HepG2 (cell line): ENCODE results near the gene CACHD1. TPM values are rescaled to one million over a fixed set of nuclear protein-coding genes. Genes with fewer than 3 reads are reported as not detected.

Source experiments
- ATAC-seq: fragments of 200-7000 bp; cut with Tn5 transposase; 3 replicates; pipeline ENCODE4 v1.9.1; 2020; ENCODE audit warnings: mild to moderate bottlenecking, moderate library complexity
- BruUV-seq: library from RNA; stranded (reverse); fragments of 400-500 nt; replicated peaks from 2 replicates; lab custom pipeline; 2021; lab: Mats Ljungman, UMichigan
- CTCF ChIA-PET: fragments of 300-600 bp; formaldehyde crosslinking; extraction: SDS; loops from one replicate; lab custom pipeline; 2021; ENCODE audit warnings: low total read pairs, inconsistent platforms, low intra/inter-chr PET ratio; lab: Yijun Ruan, JAX
- POLR2A ChIA-PET: fragments of 350-600 bp; sonication (Branson Sonifier 250); formaldehyde crosslinking; loops from one replicate; lab custom pipeline; 2020; ENCODE audit warnings: antibody characterized with exemption, inconsistent platforms; lab: Yijun Ruan, JAX
- DNase-seq: peaks from one replicate; pipeline ENCODE4 v3.0.0-alpha.2; 2015; ENCODE audit warnings: low spot score
- FAIRE-seq: peaks from 3 replicates; lab custom pipeline; 2011; peaks lifted over from hg19 to GRCh38; lab: Jason Lieb, UNC
- H2AFZ ChIP-seq: one replicate; pipeline ENCODE4 v1.6.1; 2011; ENCODE audit warnings: low read length, inconsistent platforms
- H3K27ac ChIP-seq: fragments of 300-600 bp; 3 replicates; pipeline ENCODE4 v1.8.0; 2011; ENCODE audit warnings: mixed run types, mild to moderate bottlenecking, mixed read lengths, low read length, inconsistent platforms; ENCODE audit not compliant: insufficient read depth; ENCODE audit errors: extremely low read length
- H3K27me3 ChIP-seq, 2 experiments: fragments of 200-600 bp in 1 of 2; 2 replicates in 1 of 2; 3 replicates in 1 of 2; pipeline versions ENCODE4 v1.6.0 to v1.8.0; 2011; ENCODE audit warnings: low read length in 2 of 2, mild to moderate bottlenecking in 2 of 2, moderate library complexity in 2 of 2, inconsistent platforms in 1 of 2; ENCODE audit not compliant: insufficient read depth in 2 of 2, control insufficient read depth in 1 of 2
- H3K36me3 ChIP-seq, 2 experiments: fragments of 200-600 bp in 1 of 2; replicated peaks in 1 of 2; 2 replicates in 1 of 2; 3 replicates in 1 of 2; pipeline versions ENCODE4 v1.5.1 to v1.8.0; 2011; ENCODE audit warnings: low read length in 2 of 2, inconsistent platforms in 1 of 2; ENCODE audit not compliant: insufficient read depth in 2 of 2, control insufficient read depth in 1 of 2
- H3K4me1 ChIP-seq: 2 replicates; pipeline ENCODE4 v1.5.1; 2012; ENCODE audit warnings: low read length, inconsistent platforms; ENCODE audit not compliant: insufficient read depth
- H3K4me2 ChIP-seq: 2 replicates; pipeline ENCODE4 v1.6.0; 2011; ENCODE audit warnings: low read depth, low read length, inconsistent platforms
- H3K4me3 ChIP-seq, 3 experiments: fragments of 200-600 bp in 1 of 3; sonication (generic), shearing (Covaris generic) in 1 of 3; replicated peaks in 1 of 3; 2 replicates each; pipeline ENCODE4 v1.5.1; 2011 to 2016; ENCODE audit warnings: low read length in 3 of 3, inconsistent platforms in 2 of 3, low read depth in 2 of 3, mild to moderate bottlenecking in 2 of 3, control low read depth in 1 of 3, mixed read lengths in 1 of 3; ENCODE audit not compliant: insufficient read depth in 1 of 3
- H3K79me2 ChIP-seq: one replicate; pipeline ENCODE4 v1.6.1; 2011; ENCODE audit warnings: low read length, inconsistent platforms; ENCODE audit not compliant: insufficient read depth
- H3K9ac ChIP-seq: 2 replicates; pipeline ENCODE4 v1.6.0; 2011; ENCODE audit warnings: mild to moderate bottlenecking, low read depth, low read length, inconsistent platforms; ENCODE audit not compliant: insufficient read depth
- H3K9me3 ChIP-seq: 2 replicates; pipeline ENCODE4 v1.5.1; 2012; ENCODE audit warnings: mild to moderate bottlenecking, low read length
- H4K20me1 ChIP-seq: 2 replicates; pipeline ENCODE4 v1.6.0; 2011; ENCODE audit warnings: inconsistent platforms, mild to moderate bottlenecking, low read length, moderate library complexity; ENCODE audit not compliant: insufficient read depth
- BRD4 ChIP-seq: sonication (generic); formaldehyde crosslinking; IDR thresholded peaks from 2 replicates; pipeline ENCODE4 v1.4.0; 2020; ENCODE audit warnings: missing genetic modification reagents
- CEBPB ChIP-seq: IDR thresholded peaks from 2 replicates; pipeline ENCODE4 v1.6.1; 2011; ENCODE audit warnings: low read depth, low read length, improper control_type of control experiment, borderline replicate concordance
- CENPX ChIP-seq: sonication (generic); formaldehyde crosslinking; IDR thresholded peaks from 2 replicates; pipeline ENCODE4 v1.9.0; 2021; ENCODE audit warnings: mild to moderate bottlenecking, missing genetic modification reagents, moderate library complexity
- GRHL1 ChIP-seq: sonication (generic); formaldehyde crosslinking; conservative IDR thresholded peaks from 2 replicates; pipeline ENCODE4 v1.8.0; 2022; ENCODE audit warnings: missing genetic modification reagents
- KLF13 ChIP-seq: sonication (generic); formaldehyde crosslinking; IDR thresholded peaks from 2 replicates; pipeline ENCODE4 v1.4.0; 2020; ENCODE audit warnings: mild to moderate bottlenecking, missing genetic modification reagents
- REPIN1 ChIP-seq: sonication (generic); formaldehyde crosslinking; IDR thresholded peaks from 2 replicates; pipeline ENCODE4 v1.8.0; 2022; ENCODE audit warnings: missing genetic modification reagents, low read depth, mild to moderate bottlenecking, borderline replicate concordance
- SIN3B ChIP-seq: fragments of 150-350 bp; IDR thresholded peaks from 2 replicates; pipeline ENCODE4 v1.6.1; 2014; ENCODE audit warnings: low read length
- SOX13 ChIP-seq, 3 experiments: fragments of 450-650 bp in 1 of 3; sonication (generic) in 1 of 3; formaldehyde crosslinking in 1 of 3; IDR thresholded peaks in 2 of 3; conservative IDR thresholded peaks in 1 of 3; 2 replicates each; pipeline versions ENCODE4 v1.5.0 to v1.6.1; 2016 to 2020; ENCODE audit warnings: antibody characterized with exemption in 1 of 3, mild to moderate bottlenecking in 1 of 3, missing compliant biosample characterization in 1 of 3, missing genetic modification reagents in 1 of 3, moderate library complexity in 1 of 3
- ZNF326 ChIP-seq: sonication (generic); formaldehyde crosslinking; IDR thresholded peaks from 2 replicates; pipeline ENCODE4 v1.4.0; 2020; ENCODE audit warnings: missing genetic modification reagents, borderline replicate concordance
- ZNF557 ChIP-seq: sonication (generic); formaldehyde crosslinking; IDR thresholded peaks from 2 replicates; pipeline ENCODE4 v1.4.0; 2020; ENCODE audit warnings: missing genetic modification reagents
- ZNF572 ChIP-seq: sonication (generic); formaldehyde crosslinking; IDR thresholded peaks from 2 replicates; pipeline ENCODE4 v1.5.1; 2020; ENCODE audit warnings: mild to moderate bottlenecking, missing genetic modification reagents
- ZNF652 ChIP-seq: IDR thresholded peaks from 2 replicates; pipeline ENCODE4 v1.6.1; 2016; ENCODE audit warnings: low read depth, borderline replicate concordance
- ZNF720 ChIP-seq: sonication (generic); formaldehyde crosslinking; IDR thresholded peaks from 2 replicates; pipeline ENCODE4 v1.4.0; 2020; ENCODE audit warnings: missing genetic modification reagents
- ZNF777 ChIP-seq: sonication (generic); formaldehyde crosslinking; IDR thresholded peaks from 2 replicates; pipeline ENCODE4 v1.4.0; 2020; ENCODE audit warnings: missing genetic modification reagents
- WGBS: methylation state at CpG from one replicate; pipeline ENCODE4 v1.1.6; 2017; ENCODE audit warnings: low lambda C conversion rate; 5-methylcytosine and 5-hydroxymethylcytosine counted together
- in situ Hi-C: cut with HindIII; loops from 2 replicates; pipeline ENCODE4 v1.10.0; 2017; ENCODE audit warnings: low pct_unique_long_range_greater_than_20kb; ENCODE audit not compliant: extremely low pct_ligation_motif_present
- intact Hi-C: fragments of 100-400 bp; cut with micrococcal nuclease; formaldehyde crosslinking; loops from one replicate; pipeline ENCODE4 v1.10.0; 2022; ENCODE audit not compliant: unreplicated experiment
- polyA plus RNA-seq, 8 experiments: library from polyadenylated mRNA; depleted of rRNA in 3 of 8; stranded (reverse) in 7 of 8; unstranded in 1 of 8; fragments of >200 nt; fragmentation: Illumina TruSeq in 4 of 8; extraction: Trizol in 4 of 8; gene quantifications; 2 replicates each; pipeline versions ENCODE4 v1.2.1 to v1.2.3, GENCODE V29; 2011 to 2016; ENCODE audit warnings: low read depth in 4 of 8, missing spikeins in 1 of 8, mixed read lengths in 1 of 8; ENCODE audit not compliant: insufficient read depth in 1 of 8
- total RNA-seq, 5 experiments: library from RNA; depleted of rRNA; stranded (reverse); fragments of >200 nt; fragmentation: Illumina TruSeq; extraction: Trizol; gene quantifications; 2 replicates each; pipeline ENCODE4 v1.2.3, GENCODE V29; 2016; ENCODE audit warnings: low read depth in 1 of 5
- TF ChIP-seq, protein P1 (sequence below): sonication (generic); formaldehyde crosslinking; conservative IDR thresholded peaks from 2 replicates; pipeline ENCODE4 v1.4.0; 2020; ENCODE audit warnings: mild to moderate bottlenecking, missing genetic modification reagents, moderate library complexity

The CACHD1 gene
- total and polyA plus RNA-seq, 2 of the 13 experiments (the other 11 are each of a cell fraction or from before 2014, with no cell fraction given): 0.11 TPM; not detected in 1

GRCh38 chr1:64538389-64538788 is 68.5 kb downstream of the CACHD1 start:
- H3K4me3 ChIP-seq: no peak overlapping the region
- H4K20me1 ChIP-seq: no peaks in the 10 kb centered on the region
- TF ChIP-seq ZNF652: no peak
- no peak for TF ChIP-seq CENPX (CRISPR knock-in tag)
- TF ChIP-seq, protein P1, sequence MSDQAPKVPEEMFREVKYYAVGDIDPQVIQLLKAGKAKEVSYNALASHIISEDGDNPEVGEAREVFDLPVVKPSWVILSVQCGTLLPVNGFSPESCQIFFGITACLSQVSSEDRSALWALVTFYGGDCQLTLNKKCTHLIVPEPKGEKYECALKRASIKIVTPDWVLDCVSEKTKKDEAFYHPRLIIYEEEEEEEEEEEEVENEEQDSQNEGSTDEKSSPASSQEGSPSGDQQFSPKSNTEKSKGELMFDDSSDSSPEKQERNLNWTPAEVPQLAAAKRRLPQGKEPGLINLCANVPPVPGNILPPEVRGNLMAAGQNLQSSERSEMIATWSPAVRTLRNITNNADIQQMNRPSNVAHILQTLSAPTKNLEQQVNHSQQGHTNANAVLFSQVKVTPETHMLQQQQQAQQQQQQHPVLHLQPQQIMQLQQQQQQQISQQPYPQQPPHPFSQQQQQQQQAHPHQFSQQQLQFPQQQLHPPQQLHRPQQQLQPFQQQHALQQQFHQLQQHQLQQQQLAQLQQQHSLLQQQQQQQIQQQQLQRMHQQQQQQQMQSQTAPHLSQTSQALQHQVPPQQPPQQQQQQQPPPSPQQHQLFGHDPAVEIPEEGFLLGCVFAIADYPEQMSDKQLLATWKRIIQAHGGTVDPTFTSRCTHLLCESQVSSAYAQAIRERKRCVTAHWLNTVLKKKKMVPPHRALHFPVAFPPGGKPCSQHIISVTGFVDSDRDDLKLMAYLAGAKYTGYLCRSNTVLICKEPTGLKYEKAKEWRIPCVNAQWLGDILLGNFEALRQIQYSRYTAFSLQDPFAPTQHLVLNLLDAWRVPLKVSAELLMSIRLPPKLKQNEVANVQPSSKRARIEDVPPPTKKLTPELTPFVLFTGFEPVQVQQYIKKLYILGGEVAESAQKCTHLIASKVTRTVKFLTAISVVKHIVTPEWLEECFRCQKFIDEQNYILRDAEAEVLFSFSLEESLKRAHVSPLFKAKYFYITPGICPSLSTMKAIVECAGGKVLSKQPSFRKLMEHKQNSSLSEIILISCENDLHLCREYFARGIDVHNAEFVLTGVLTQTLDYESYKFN (CRISPR knock-in tag): no peak
- no peak for TF ChIP-seq REPIN1 (CRISPR knock-in tag)
- TF ChIP-seq ZNF326 (CRISPR knock-in tag): no peak
- TF ChIP-seq ZNF572: no peak
- no peak for TF ChIP-seq ZNF777 (CRISPR knock-in tag)
- no peak for TF ChIP-seq GRHL1 (CRISPR knock-in tag)
- no peak for TF ChIP-seq ZNF720 (CRISPR knock-in tag)
- no peak for TF ChIP-seq KLF13 (CRISPR knock-in tag)
- no peak for TF ChIP-seq CEBPB
- TF ChIP-seq SOX13 (IDR thresholded peaks at IDR 0.05): no peak
- TF ChIP-seq SOX13 (CRISPR knock-in tag; conservative IDR thresholded peaks at IDR 0.05 in 1 of 2, IDR thresholded peaks at IDR 0.05 in 1 of 2): no peak
- no peak for TF ChIP-seq SIN3B
- no peak for TF ChIP-seq ZNF557
- no peak for TF ChIP-seq BRD4 (CRISPR knock-in tag)
- no peak overlapping the region for H2AFZ ChIP-seq
- 15% methylated on average over 3 of the region's 3 CpGs for WGBS
- FAIRE-seq (no peak), DNase-seq (no peak), ATAC-seq (no peak)
- intact Hi-C loops (no loop called here), in situ Hi-C loops (no loop called here)
- H3K36me3 ChIP-seq: no peaks in the 10 kb centered on the region
- no peak overlapping the region for H3K4me2 ChIP-seq
- no TSS peak for BruUV-seq
- no peaks in the 10 kb centered on the region for H3K9me3 ChIP-seq
- no peak overlapping the region for H3K27ac ChIP-seq
- H3K4me1 ChIP-seq: peaks cover 17% of the 10 kb centered on the region
- no peaks in the 10 kb centered on the region for H3K79me2 ChIP-seq
- no peak overlapping the region for H3K9ac ChIP-seq
- POLR2A ChIA-PET: no interaction called here
- CTCF ChIA-PET: no interaction called here
- peaks cover 0 to 3% of the 10 kb centered on the region in 2 experiments; a peak in 1 of 5 replicates for H3K27me3 ChIP-seq
